Smooth muscle cell (in vitro differentiated cells): ENCODE results near the gene ASGR2. TPM values are rescaled to one million over a fixed set of nuclear protein-coding genes. Genes with fewer than 3 reads are reported as not detected.

Experiments
- DNase-seq: peaks from one replicate; lab custom pipeline; 2025; ENCODE audit not compliant: unreplicated experiment; lab: John Stamatoyannopoulos, UW
- H2AFZ ChIP-seq: fragments of 200-600 bp; sonication (generic); 2 replicates; pipeline ENCODE4 v1.6.0; 2016; ENCODE audit warnings: antibody characterized with exemption, low read depth, mild to moderate bottlenecking
- H3F3A ChIP-seq: fragments of 200-600 bp; sonication (generic); 2 replicates; pipeline ENCODE4 v1.6.0; 2017; ENCODE audit warnings: antibody characterized with exemption, low read depth
- H3K27ac ChIP-seq: fragments of 200-600 bp; sonication (generic); 2 replicates; pipeline ENCODE4 v1.5.1; 2016; ENCODE audit warnings: low read depth, mild to moderate bottlenecking
- H3K27me3 ChIP-seq: fragments of 200-600 bp; sonication (generic); 2 replicates; pipeline ENCODE4 v1.6.1; 2016; ENCODE audit warnings: low read depth, mild to moderate bottlenecking
- H3K36me3 ChIP-seq: fragments of 200-600 bp; sonication (generic); 2 replicates; pipeline ENCODE4 v1.5.1; 2016; ENCODE audit warnings: low read depth
- H3K4me1 ChIP-seq: fragments of 200-600 bp; sonication (generic); 2 replicates; pipeline ENCODE4 v1.5.1; 2016; ENCODE audit warnings: low read depth
- H3K4me2 ChIP-seq: fragments of 200-600 bp; sonication (generic); 2 replicates; pipeline ENCODE4 v1.6.0; 2016; ENCODE audit warnings: mild to moderate bottlenecking
- H3K4me3 ChIP-seq: fragments of 200-600 bp; sonication (generic); 2 replicates; pipeline ENCODE4 v1.5.1; 2016; ENCODE audit warnings: mild to moderate bottlenecking
- H3K79me2 ChIP-seq: fragments of 200-600 bp; sonication (generic); 2 replicates; pipeline ENCODE4 v1.6.0; 2016; ENCODE audit warnings: low read depth, mild to moderate bottlenecking
- H3K9ac ChIP-seq: fragments of 200-600 bp; sonication (generic); 2 replicates; pipeline ENCODE4 v1.6.0; 2016; ENCODE audit warnings: low read depth
- H3K9me3 ChIP-seq: fragments of 200-600 bp; sonication (generic); replicated peaks from 2 replicates; pipeline ENCODE4 v1.5.1; 2016; ENCODE audit warnings: low read depth
- H4K20me1 ChIP-seq: fragments of 200-600 bp; sonication (generic); 2 replicates; pipeline ENCODE4 v1.6.0; 2016; ENCODE audit warnings: low read depth
- WGBS: methylation state at CpG from one replicate; pipeline ENCODE4 v1.1.7; 2016; ENCODE audit warnings: low lambda C conversion rate; 5-methylcytosine and 5-hydroxymethylcytosine counted together
- polyA plus RNA-seq: library from polyadenylated mRNA; unstranded; fragments of >200 nt; fragmentation: Nextera tagmentation; extraction: Ambion mirVana; gene quantifications from 2 replicates; pipeline ENCODE4 v1.2.1, GENCODE V29; 2016
- total RNA-seq: library from RNA; depleted of rRNA; stranded (reverse); fragments of >200 nt; gene quantifications from 2 replicates; pipeline ENCODE4 v1.2.3, GENCODE V29; 2014
- TF ChIP-seq, protein P1 (sequence below): fragments of 200-600 bp; sonication (generic); IDR thresholded peaks from 2 replicates; pipeline ENCODE4 v1.5.1; 2017; ENCODE audit warnings: borderline replicate concordance, mild to moderate bottlenecking, antibody characterized with exemption; ENCODE audit not compliant: insufficient read depth, poor library complexity, severe bottlenecking

Gene ASGR2
- total and polyA plus RNA-seq, 2 experiments from 2014 or later, result 0.15 TPM; not detected in 1

DNA sequence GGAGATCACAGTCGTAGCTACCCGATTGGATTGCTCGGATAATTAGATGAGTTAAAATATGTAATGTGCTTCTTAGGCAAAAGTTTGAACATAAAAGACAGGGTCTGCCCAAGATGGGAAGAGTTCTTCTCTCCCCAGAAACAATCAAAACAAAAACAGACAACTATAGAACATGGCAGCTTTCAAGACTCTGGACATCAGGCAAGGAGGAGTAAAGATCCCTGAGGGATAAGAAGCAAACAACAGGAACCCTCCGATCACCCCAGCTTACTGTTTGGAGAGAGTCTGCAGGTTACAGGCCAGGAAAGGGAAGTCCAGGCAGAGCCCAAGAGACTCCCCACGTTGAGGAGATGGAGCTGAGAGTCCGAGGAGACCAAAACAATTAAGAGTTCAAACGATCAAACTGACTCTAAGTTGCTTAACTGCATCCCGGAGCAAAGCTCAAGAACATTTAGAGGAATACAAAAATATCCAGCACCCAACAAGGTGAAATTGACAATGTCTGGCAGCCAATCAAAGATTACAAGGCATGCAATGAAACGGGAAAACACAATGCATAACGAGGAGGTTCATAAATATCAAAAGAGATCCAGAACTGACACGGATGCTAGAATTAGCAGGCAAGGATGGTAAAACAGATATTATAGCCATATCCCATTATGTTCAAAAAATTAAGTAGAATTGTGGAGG, 3.9 kb downstream of the ASGR2 start:
- TF ChIP-seq, protein P1, sequence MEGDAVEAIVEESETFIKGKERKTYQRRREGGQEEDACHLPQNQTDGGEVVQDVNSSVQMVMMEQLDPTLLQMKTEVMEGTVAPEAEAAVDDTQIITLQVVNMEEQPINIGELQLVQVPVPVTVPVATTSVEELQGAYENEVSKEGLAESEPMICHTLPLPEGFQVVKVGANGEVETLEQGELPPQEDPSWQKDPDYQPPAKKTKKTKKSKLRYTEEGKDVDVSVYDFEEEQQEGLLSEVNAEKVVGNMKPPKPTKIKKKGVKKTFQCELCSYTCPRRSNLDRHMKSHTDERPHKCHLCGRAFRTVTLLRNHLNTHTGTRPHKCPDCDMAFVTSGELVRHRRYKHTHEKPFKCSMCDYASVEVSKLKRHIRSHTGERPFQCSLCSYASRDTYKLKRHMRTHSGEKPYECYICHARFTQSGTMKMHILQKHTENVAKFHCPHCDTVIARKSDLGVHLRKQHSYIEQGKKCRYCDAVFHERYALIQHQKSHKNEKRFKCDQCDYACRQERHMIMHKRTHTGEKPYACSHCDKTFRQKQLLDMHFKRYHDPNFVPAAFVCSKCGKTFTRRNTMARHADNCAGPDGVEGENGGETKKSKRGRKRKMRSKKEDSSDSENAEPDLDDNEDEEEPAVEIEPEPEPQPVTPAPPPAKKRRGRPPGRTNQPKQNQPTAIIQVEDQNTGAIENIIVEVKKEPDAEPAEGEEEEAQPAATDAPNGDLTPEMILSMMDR, result no peak

DNA sequence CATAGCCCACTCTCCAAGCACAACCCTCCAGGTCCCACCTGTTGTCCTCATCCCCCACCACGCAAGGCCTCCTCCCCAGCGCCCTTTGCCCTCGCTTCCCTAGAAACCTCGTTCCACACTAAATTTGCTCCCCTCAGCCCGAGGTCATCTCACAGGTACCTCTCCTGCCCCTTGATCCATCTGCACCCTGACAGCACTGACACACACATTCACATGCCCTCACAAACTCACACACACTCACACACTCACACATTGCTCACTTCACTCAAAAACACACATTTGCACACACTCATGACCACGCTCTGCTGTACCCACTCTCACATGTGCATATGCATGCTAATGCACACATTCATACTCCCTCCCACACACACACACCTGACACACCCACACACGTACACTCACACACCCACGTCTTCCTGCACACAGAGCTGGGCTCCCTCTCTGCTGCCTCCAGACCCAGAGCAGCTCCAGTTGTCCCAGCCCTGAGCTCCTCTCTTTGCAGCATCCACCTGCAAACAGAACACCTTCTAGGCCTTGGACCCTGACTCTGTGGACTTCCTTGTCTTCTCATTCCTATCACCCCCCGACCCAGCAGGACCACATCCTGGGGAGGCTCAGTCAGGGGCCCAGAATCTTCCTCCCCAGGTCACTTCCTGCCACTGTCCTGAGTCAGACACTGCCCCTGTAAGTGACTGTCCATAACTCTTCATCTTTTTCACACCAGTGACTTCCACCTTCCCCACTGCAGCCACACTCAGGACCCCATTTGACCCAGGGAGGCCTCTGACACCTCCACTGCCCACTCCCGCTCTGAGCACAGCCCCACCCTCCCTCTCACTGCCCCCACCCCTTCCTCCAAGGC, 4.9 kb downstream of the ASGR2 start:
- no peak overlapping the region for H3K4me2 ChIP-seq
- TF ChIP-seq, protein P1, result no peak
- H4K20me1 ChIP-seq, result no peaks in the 10 kb centered on the region
- no peak overlapping the region for H3K9ac ChIP-seq
- no peak overlapping the region for H2AFZ ChIP-seq
- H3F3A ChIP-seq, result no peaks in the 10 kb centered on the region
- no peaks in the 10 kb centered on the region for H3K4me1 ChIP-seq
- no peak for DNase-seq
- H3K4me3 ChIP-seq, result no peak overlapping the region
- H3K36me3 ChIP-seq, result no peaks in the 10 kb centered on the region
- no peak overlapping the region for H3K27ac ChIP-seq
- no peaks in the 10 kb centered on the region for H3K9me3 ChIP-seq
- H3K27me3 ChIP-seq, result no peaks in the 10 kb centered on the region
- 85% methylated on average over 9 of the region's 10 CpGs for WGBS
- H3K79me2 ChIP-seq, result no peaks in the 10 kb centered on the region

More for the DNA sequence above, 3.9 kb downstream of the ASGR2 start:
- no peaks in the 10 kb centered on the region for H3F3A ChIP-seq
- no peak overlapping the region for H3K9ac ChIP-seq
- no peaks in the 10 kb centered on the region for H3K79me2 ChIP-seq
- H3K4me3 ChIP-seq, result no peak overlapping the region
- H2AFZ ChIP-seq, result no peak overlapping the region
- no peaks in the 10 kb centered on the region for H3K4me1 ChIP-seq
- no peaks in the 10 kb centered on the region for H3K27me3 ChIP-seq
- H3K4me2 ChIP-seq, result no peak overlapping the region
- DNase-seq, result no peak
- 66% methylated on average over 11 of the region's 11 CpGs for WGBS
- H3K27ac ChIP-seq, result no peak overlapping the region
- H4K20me1 ChIP-seq, result no peaks in the 10 kb centered on the region
- H3K9me3 ChIP-seq, result no peaks in the 10 kb centered on the region
- H3K36me3 ChIP-seq, result no peaks in the 10 kb centered on the region

DNA sequence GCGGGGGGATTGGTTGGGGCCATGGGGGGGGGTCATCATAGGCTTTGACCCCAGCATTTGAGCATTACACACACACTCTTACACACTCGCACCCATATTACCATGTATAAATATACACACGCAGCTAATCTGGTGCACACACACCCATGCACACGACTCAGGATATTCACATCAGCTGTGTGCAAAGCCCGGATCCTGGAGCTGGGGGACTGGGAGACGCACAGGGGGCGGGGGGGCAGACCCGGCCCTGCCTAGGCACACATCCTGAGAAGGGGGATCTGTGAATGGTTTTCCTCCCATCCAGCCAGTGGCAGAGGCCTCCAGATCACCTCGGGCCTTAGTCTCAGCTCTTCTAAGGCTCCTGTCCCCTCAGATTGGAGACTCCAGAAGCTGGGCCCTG, 5.6 kb downstream of the ASGR2 start:
- no peak for DNase-seq
- Histone ChIP-seq H3K27ac (no peak overlapping the region), H3K36me3 (no peaks in the 10 kb centered on the region), H3K4me1 (no peaks in the 10 kb centered on the region), H3K4me3 (no peak overlapping the region), H2AFZ (no peak overlapping the region), H3K79me2 (no peaks in the 10 kb centered on the region), H3K4me2 (no peak overlapping the region), H3K27me3 (no peaks in the 10 kb centered on the region), H3K9ac (no peak overlapping the region), H4K20me1 (no peaks in the 10 kb centered on the region), H3F3A (no peaks in the 10 kb centered on the region), H3K9me3 (no peaks in the 10 kb centered on the region)
- TF ChIP-seq, protein P1, result no peak
- 91% methylated on average over 6 of the region's 9 CpGs for WGBS
